Sigmoid colon (tissue), 7 donors: ENCODE measurements around the gene MAPKAPK5. TPM values are rescaled to one million over a fixed set of nuclear protein-coding genes. Genes with fewer than 3 reads are reported as not detected.

ENCODE experiments used
- DNase-seq: peaks from one replicate; pipeline ENCODE4 v3.0.0-alpha.2; 2019
- H3K27ac ChIP-seq, 4 donors: fragments of 200-600 bp; sonication (generic); one replicate each; pipeline ENCODE4 v1.5.1; 2016 to 2019; ENCODE audit warnings: mild to moderate bottlenecking in 1 of 4
- H3K27me3 ChIP-seq, 3 donors: fragments of 200-600 bp; sonication (generic); one replicate each; pipeline ENCODE4 v1.5.1; 2019; ENCODE audit warnings: mild to moderate bottlenecking in 1 of 3
- H3K36me3 ChIP-seq, 4 donors: fragments of 200-600 bp; sonication (generic); one replicate each; pipeline ENCODE4 v1.5.1; 2016 to 2019
- H3K4me1 ChIP-seq, 4 donors: fragments of 200-600 bp; sonication (generic); one replicate each; pipeline ENCODE4 v1.5.1; 2017 to 2019
- H3K4me3 ChIP-seq, 4 donors: fragments of 200-600 bp; sonication (generic); one replicate each; pipeline ENCODE4 v1.5.1; 2017 to 2019; ENCODE audit warnings: mild to moderate bottlenecking in 2 of 4, moderate library complexity in 1 of 4
- H3K9me3 ChIP-seq, 4 donors: fragments of 200-600 bp in 3 of 4; sonication (generic) in 3 of 4; one replicate each; pipeline versions ENCODE4 v1.5.1 to v1.6.1; 2013 to 2019
- EP300 ChIP-seq, 4 donors: sonication (generic); formaldehyde crosslinking; IDR thresholded peaks; one replicate each; pipeline ENCODE4 v1.6.1; 2017; ENCODE audit warnings: antibody characterized with exemption in 4 of 4
- POLR2A ChIP-seq, 2 donors: fragments of 450-650 bp; IDR thresholded peaks; one replicate each; pipeline ENCODE4 v1.6.1; 2016; ENCODE audit warnings: antibody characterized with exemption in 2 of 2, mild to moderate bottlenecking in 2 of 2, moderate library complexity in 2 of 2
- POLR2AphosphoS5 ChIP-seq, 4 donors: sonication (generic); formaldehyde crosslinking; IDR thresholded peaks; one replicate each; pipeline ENCODE4 v1.6.1; 2017; ENCODE audit warnings: antibody characterized with exemption in 4 of 4
- WGBS, 2 donors: extraction: QIAGEN DNeasy Blood & Tissue Kit; methylation state at CpG; one replicate each; pipeline ENCODE4 v1.1.7; 2013; 5-methylcytosine and 5-hydroxymethylcytosine counted together
- intact Hi-C: fragments of 100-400 bp; cut with DNase I; formaldehyde crosslinking; loops from one replicate; pipeline ENCODE4 v1.15.1; 2023
- polyA plus RNA-seq, 3 donors: library from polyadenylated mRNA; stranded (reverse); fragments of 200-250 nt; gene quantifications; one replicate each; pipeline ENCODE4 v1.2.3, GENCODE V29; 2013
- total RNA-seq, 4 donors: library from RNA; depleted of rRNA; stranded (reverse); fragments of >200 nt; gene quantifications; one replicate each; pipeline ENCODE4 v1.1.0, GENCODE V29; 2016
- TF ChIP-seq, protein P1 (sequence below), 4 experiments: fragments of 450-650 bp in 3 of 4; fragments of 200-600 bp in 1 of 4; IDR thresholded peaks; one replicate each; pipeline ENCODE4 v1.5.1; 2016 to 2019; ENCODE audit warnings: antibody characterized with exemption in 4 of 4, mild to moderate bottlenecking in 3 of 4, moderate library complexity in 2 of 4
- donor health status: healthy with polysubstance abuse.
- donor health status: Bipolar disorder and iron deficiency.
- donor health status: healthy.

MAPKAPK5 gene
- total and polyA plus RNA-seq, 7 donors, result 25.7 to 48.2 (median 39.2) TPM

DNA sequence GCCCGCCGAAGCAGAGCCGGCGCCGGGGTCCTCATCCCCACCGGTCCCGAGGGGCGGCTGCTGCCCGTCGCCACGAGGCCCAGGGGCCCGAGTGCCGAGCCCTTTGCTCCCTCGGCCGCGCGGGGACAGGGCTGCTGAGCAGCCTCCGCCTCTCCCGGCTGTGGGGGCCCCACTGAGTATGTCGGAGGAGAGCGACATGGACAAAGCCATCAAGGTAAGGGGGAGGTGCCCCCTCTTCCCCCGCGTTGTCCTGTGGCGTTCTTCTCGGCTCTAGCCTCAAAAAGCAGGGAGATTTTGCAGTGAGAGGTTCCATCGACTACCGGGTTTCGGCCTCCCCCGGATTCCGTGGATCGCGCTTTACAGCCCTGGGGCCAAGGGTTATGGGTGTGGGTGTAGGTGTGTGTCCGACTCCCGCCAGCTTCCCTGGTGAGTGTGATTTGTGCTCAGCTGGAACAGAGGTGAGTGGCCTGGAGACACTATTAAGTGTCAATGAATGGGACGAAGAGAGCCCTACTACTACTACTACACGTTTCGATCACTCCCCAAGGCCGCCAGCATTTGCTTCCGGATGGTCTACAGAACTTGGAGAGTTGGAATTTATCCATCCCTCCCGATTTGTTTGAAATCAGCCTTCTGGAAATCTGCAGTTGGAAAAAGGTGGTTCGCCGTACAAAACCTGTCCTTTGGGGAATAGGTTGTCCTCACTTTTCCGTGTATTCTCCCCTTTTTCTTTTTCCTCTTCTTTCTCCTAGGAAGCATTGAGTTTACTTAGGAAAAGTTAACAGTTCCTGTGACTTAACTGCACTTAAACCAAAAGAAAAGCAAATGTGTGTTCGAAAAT is 748 bp downstream of the MAPKAPK5 start:
- peak overlapping the region; percentile 66 to 99 (median 97) for H3K4me3 ChIP-seq
- no peaks in the 10 kb centered on the region for H3K9me3 ChIP-seq
- 1 to 4% methylated on average over 44 of the region's 44 CpGs for WGBS, 2 donors
- H3K27me3 ChIP-seq, result no peaks in the 10 kb centered on the region
- DNase-seq, result no peak
- H3K27ac ChIP-seq, result peak overlapping the region; percentile 90 to 97 (median 92)
- H3K36me3 ChIP-seq, result peaks cover 0 to 20% (median 0%) of the 10 kb centered on the region in 4 donors
- H3K4me1 ChIP-seq, result peaks cover 0 to 53% (median 42%) of the 10 kb centered on the region in 4 donors
- no peak for TF ChIP-seq POLR2AphosphoS5 (IDR thresholded peaks at IDR 0.05)
- TF ChIP-seq EP300 (IDR thresholded peaks at IDR 0.05), result no peak
- TF ChIP-seq, protein P1, sequence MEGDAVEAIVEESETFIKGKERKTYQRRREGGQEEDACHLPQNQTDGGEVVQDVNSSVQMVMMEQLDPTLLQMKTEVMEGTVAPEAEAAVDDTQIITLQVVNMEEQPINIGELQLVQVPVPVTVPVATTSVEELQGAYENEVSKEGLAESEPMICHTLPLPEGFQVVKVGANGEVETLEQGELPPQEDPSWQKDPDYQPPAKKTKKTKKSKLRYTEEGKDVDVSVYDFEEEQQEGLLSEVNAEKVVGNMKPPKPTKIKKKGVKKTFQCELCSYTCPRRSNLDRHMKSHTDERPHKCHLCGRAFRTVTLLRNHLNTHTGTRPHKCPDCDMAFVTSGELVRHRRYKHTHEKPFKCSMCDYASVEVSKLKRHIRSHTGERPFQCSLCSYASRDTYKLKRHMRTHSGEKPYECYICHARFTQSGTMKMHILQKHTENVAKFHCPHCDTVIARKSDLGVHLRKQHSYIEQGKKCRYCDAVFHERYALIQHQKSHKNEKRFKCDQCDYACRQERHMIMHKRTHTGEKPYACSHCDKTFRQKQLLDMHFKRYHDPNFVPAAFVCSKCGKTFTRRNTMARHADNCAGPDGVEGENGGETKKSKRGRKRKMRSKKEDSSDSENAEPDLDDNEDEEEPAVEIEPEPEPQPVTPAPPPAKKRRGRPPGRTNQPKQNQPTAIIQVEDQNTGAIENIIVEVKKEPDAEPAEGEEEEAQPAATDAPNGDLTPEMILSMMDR (IDR thresholded peaks at IDR 0.05), result no peak
- no peak for TF ChIP-seq POLR2A (IDR thresholded peaks at IDR 0.05)
- intact Hi-C loops, result loop anchor here (5.0 kb wide), 2 partner anchors 170 to 565 kb away; partner anchors contain the start of genes ERP29, RPL6 and TMEM116

DNA sequence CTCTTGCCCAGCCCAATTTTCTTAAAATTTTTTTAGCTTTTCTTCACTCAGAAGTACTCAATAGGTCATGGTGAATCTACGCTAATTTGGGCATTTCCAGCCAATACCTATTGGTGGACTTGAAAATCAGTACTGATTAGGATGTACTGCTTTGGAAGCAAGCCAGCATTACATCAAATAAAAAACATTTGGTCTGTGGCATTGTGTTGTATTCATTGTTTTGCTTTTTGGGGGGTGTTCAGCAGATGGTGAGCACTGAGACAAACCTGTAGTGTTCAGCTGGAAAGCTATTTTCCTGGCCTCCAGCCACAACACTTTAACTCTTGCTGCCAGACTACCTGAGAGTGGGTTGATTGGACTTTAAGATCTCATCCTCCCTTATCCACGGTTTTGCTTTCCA is 4.0 kb downstream of the MAPKAPK5 start:
- intact Hi-C loops, result no loop called here
- H3K9me3 ChIP-seq, result peaks cover 0 to 3% (median 0%) of the 10 kb centered on the region in 4 donors
- H3K27ac ChIP-seq, result no peak overlapping the region
- no peaks in the 10 kb centered on the region for H3K27me3 ChIP-seq
- peaks cover 0 to 39% (median 32%) of the 10 kb centered on the region in 4 donors for H3K4me1 ChIP-seq
- TF ChIP-seq, protein P1 (IDR thresholded peaks at IDR 0.05), result no peak
- TF ChIP-seq POLR2A (IDR thresholded peaks at IDR 0.05) (no peak), POLR2AphosphoS5 (IDR thresholded peaks at IDR 0.05) (no peak), EP300 (IDR thresholded peaks at IDR 0.05) (no peak)
- H3K4me3 ChIP-seq, result no peak overlapping the region
- no peak for DNase-seq
- peaks cover 0 to 11% (median 0%) of the 10 kb centered on the region in 4 donors for H3K36me3 ChIP-seq
- WGBS, 2 donors, result 58 to 88% methylated on average over 2 of the region's 2 CpGs

DNA sequence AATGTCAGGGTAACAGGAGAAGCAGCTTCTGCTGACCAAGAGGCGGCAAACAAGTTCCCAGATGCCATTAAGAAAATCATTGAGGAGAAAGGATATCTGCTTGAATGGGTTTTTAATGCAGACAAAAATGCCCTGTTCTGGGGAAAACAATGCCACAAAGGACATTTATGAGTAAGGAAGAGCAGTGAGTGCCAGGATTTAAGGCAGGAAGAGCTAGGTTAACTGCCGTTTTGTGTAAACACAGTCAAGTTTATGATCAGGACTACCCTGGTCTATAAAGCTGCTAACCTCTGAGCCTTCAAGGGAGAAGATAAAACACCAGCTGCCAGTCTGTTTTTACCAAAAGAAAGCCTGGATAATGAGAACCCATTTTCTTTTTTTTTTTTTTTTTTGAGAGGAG is 8.5 kb downstream of the MAPKAPK5 start:
- intact Hi-C loops, result no loop called here
- Histone ChIP-seq H3K27me3 (no peaks in the 10 kb centered on the region), H3K36me3 (peaks cover 0 to 11% (median 0%) of the 10 kb centered on the region in 4 donors), H3K9me3 (peaks cover 0 to 3% (median 0%) of the 10 kb centered on the region in 4 donors), H3K4me3 (no peak overlapping the region), H3K27ac (no peak overlapping the region), H3K4me1 (peaks cover 0 to 13% (median 2%) of the 10 kb centered on the region in 4 donors)
- 25 to 66% methylated on average over 2 of the region's 2 CpGs for WGBS, 2 donors
- DNase-seq, result no peak
- no peak for TF ChIP-seq POLR2AphosphoS5 (IDR thresholded peaks at IDR 0.05)
- no peak for TF ChIP-seq POLR2A (IDR thresholded peaks at IDR 0.05)
- no peak for TF ChIP-seq EP300 (IDR thresholded peaks at IDR 0.05)
- TF ChIP-seq, protein P1 (IDR thresholded peaks at IDR 0.05), result no peak

DNA sequence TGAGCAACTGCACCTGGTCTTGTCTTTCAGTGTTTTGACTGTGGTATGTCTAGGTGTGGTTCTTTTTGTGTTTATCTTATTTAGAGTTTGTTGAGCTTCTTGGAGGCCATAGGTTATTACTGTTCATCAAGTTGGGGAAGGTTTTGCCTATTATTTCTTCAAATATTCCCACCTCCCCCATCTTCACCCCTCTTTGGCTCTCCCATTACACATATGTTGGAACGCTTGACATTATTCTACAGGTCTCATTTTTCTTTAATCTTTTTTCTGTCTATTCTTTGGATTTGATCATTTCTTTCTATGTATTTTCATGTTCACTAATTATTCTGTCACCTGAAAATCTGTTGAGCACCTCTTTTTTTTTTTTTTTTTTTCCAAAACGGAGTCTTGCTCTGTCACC is 16.2 kb downstream of the MAPKAPK5 start:
- no peaks in the 10 kb centered on the region for H3K4me1 ChIP-seq
- intact Hi-C loops, result no loop called here
- WGBS, 2 donors, result 95 to 98% methylated on average over 2 of the region's 2 CpGs
- H3K9me3 ChIP-seq, result no peaks in the 10 kb centered on the region
- DNase-seq, result no peak
- no peak overlapping the region for H3K4me3 ChIP-seq
- H3K36me3 ChIP-seq, result no peaks in the 10 kb centered on the region
- TF ChIP-seq, protein P1 (IDR thresholded peaks at IDR 0.05), result no peak
- H3K27ac ChIP-seq, result no peak overlapping the region
- H3K27me3 ChIP-seq, result no peaks in the 10 kb centered on the region
